GM19238 (cell line): ENCODE measurements around the gene ELFN1.
"Not testable (repeated sequence)": the region's sequence is repeated elsewhere in the genome, so short reads cannot be mapped to it uniquely, and the experiment has no call there.

Experiments
- DNase-seq: peaks from one replicate; pipeline ENCODE4 v3.0.0; 2011; ENCODE audit warnings: low spot score; ENCODE audit not compliant: insufficient read length

Gene ELFN1

GRCh38 chr7:1755783-1756625, 85.9 kb downstream of the ELFN1 start:
- no peak for DNase-seq

DNA sequence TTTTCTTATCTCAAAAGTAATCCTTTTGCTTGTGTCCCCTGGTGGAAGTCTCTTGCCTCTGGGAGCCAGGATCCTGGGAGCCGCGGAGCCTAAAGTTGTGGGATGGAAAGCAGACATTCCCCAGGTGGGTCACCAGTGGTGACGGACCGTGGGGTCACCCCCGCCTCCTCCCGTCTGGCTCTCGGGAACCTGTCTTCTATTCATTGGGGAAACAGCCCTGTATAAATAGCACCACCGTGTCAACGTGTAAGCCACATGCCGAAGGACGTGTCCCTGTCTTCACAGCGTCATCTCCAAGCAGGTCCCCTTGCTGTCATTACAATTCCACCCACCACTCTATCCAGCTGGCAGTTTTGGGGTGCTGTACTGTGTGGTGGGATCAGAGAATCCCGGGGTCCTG, 87.5 kb downstream of the ELFN1 start:
- DNase-seq, result no peak

GRCh38 chr7:1758028-1758858, 88.2 kb downstream of the ELFN1 start:
- no peak for DNase-seq

DNA sequence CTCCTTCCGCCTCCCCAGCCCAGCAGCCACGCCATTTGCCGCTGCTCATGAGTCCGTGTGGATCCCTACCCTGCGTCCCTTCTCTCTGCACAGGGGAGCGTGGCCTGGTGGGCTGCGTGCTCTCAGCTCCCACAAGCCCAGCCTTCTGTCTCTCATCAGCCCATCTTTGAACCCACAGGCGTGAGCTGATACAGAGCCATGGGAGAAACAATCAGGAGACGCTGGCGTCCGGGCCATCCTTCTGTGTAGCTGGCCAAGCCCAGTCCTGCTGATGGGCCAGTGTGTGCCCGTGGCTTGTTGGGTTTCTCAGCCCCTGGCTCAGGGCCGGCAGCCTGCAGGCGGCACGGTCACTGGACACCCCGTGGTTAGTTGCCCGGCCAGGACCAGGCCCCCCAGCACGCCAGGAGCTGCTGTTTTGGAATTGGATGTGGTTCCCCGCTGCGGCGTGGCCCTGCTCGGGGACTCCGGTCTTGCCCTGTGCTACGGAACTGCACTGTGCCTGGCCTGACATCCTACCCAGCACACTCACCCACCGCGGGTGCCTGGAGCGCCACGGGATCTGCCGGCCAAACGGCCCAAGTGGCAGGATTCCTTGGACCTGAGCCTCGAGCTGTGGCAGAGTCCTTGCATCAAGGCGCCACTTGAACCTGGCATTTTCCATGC, 88.9 kb downstream of the ELFN1 start:
- DNase-seq, result no peak

DNA sequence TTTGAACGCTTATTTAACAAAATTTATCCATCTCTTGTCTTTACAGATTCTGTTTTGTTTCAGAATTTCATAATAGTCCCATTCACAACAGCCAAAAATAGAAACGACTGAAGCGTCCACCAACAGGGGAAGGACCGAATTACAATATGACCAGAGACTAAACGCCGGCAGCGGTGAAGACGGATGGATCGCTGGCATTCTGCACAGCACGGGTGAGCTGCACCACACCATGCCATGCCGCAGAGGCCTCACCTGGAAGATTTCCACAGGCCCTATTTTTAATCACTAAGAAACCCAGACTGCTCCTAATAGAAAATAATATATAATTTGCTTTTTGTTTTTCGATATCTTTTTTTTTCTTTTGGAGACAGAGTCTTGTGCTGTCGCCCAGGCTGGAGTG, 91.0 kb downstream of the ELFN1 start:
- DNase-seq, result no peak

GRCh38 chr7:1761774-1762173, 91.7 kb downstream of the ELFN1 start:
- no peak for DNase-seq

DNA sequence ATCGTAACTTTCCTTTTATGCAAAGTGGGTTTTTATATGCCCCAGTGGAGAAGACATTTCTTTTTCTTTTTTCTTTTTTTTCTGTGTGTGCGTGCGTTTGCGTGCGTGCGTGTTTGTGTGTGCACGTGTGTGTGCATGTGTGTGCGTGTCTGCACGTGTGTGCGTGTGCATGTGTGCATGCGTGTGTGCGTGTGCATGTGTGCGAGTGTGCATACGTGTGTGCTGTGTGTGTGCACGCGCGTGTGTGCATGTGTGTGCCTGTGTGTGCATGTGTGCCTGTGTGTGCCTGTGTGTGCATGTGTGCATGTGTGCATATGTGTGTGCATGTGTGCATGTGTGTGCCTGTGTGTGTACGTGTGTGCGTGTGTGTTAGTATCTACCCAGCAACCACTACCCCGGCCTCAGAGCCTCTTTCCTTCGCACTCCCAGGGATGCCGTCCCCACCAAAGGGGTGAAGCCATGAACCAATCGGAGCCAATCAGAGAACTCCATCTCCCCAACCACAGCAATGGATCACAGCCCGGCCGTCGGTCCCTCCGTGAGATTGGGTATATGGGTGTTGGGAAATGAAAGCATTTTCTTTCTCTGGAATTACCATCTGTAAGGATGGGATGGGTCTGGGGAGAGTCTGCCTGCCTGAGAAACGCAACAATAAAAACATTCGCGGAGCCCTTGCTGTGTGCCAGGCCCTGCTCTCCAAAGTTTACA, 92.3 kb downstream of the ELFN1 start:
- no peak for DNase-seq

- DNase-seq, result no peak
Measured at GRCh38 chr7:1763033-1763432, 93.0 kb downstream of the ELFN1 start.

DNA sequence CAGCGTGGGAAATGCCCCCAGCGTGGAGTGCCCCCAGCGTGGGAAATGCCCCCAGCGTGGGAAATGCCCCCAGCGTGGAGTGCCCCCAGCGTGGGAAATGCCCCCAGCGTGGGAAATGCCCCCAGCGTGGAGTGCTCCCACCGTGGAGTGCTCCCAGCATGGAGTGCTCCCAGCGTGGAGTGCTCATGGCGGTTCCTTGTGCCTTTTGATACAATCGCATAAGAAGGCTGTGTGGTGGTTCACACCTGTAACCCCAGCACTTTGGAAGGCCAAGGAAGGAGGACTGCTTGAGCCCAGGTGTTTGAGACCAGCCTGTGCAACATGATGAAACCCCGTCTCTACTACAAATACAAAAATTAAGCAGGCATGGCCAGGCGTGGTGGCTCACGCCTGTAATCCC, 93.8 kb downstream of the ELFN1 start:
- not testable (repeated sequence) for DNase-seq

GRCh38 chr7:1765336-1765735, 95.3 kb downstream of the ELFN1 start:
- no peak for DNase-seq

- no peak for DNase-seq
Measured at GRCh38 chr7:1767524-1767923, 97.4 kb downstream of the ELFN1 start.

DNA sequence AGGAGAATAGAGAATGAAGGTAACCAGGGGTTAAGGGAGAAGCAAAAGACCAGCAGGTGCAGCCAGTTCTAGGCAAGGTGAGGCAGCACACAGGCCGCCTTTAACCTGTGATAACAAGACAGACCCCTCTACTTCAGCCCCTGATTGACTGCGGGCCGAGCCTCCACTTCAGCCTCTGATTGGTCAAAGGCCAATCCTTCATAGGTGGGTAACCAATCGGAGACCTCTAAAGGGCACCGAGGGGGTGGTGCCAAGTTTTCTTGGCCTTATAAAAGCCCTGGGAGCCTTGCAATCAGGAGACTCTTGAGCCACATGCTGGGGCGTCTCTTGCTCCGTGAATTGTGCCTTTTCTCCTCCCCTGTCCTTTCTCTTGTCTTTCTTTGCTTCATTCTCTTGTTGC, 98.8 kb downstream of the ELFN1 start:
- no peak for DNase-seq

GRCh38 chr7:1769286-1770200, 99.5 kb downstream of the ELFN1 start:
- DNase-seq, result no peak

DNA sequence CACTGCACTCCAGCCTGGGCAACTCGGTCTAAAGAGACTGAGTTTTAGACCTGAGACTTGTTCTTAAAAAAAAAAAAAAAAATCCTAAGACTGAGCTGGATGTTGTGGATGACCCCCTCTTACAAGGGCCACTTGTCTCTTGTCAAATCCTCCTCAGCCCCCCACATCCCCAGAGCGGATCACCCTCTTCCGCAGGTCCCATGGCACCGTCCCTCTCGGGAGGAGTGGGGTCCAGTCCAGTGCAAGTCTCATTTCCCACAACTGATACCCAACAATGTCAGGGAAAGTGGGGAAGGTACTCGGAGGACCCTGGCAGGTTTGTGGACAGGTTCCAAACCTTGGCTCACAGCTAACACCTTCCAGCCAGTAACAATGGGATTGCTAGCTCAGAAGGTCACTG, 100.3 kb downstream of the ELFN1 start:
- DNase-seq, result no peak

GRCh38 chr7:1775389-1775788, 105.3 kb downstream of the ELFN1 start:
- DNase-seq, result no peak

DNA sequence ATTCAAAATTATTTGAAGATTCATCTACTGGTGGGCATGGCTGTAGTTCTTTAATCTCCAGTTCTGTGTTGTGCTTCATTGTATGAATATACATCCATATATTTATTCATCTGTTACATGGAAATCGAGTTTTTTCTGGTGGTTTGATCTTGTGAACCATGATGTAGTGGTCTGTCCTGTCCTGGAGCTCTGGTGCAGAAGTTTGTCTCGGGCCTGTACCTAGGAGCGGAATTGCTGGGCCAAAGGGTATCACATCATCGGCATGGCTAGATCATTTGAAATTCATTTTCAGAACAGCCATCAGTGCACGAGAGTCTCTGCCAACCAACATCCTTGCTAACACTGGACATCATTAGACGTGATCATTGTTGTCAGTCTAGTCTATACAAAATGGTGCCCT, 107.0 kb downstream of the ELFN1 start:
- no peak for DNase-seq

DNA sequence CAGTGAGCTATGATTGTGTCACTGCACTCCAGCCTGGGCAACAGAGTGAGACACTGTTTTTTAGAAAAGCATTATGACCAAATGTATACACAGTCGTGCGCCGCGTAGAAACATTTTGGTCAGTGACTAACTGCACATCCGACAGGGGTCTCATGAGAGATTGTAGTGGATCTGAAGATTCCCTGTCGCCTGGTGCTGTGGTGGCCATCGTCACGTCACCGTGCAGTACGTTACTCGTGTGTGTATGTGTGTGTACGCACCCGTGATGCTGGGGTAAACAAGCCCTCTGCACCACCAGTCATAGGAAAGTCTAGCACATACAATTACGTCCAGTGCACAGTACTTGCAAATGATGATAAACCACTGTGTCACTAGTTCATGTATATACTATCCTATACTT, 109.4 kb downstream of the ELFN1 start:
- DNase-seq, result no peak

DNA sequence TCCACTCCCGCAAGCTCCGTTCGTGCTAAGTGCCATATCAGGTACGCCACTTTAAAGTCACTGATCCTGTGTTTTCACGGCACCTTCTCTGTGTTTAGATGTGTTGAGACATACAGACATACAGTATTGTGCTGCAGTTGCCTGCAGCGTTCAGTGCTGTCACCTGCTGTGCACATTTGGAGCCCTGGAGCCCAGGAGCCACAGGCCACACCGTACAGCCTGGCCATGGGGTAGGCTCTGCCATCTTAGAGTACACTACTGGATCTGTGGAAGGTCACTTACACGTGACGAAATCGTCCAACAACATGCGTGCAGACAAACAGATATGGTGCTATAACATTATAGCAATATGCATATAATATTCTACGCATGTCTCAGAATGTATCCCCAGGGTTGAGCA, 111.3 kb downstream of the ELFN1 start:
- no peak for DNase-seq

- DNase-seq, result no peak
Measured at GRCh38 chr7:1785839-1786238, 115.8 kb downstream of the ELFN1 start.

- DNase-seq, result no peak
Measured at GRCh38 chr7:1787241-1787640, 117.2 kb downstream of the ELFN1 start.
